Eye (tissue), 1 donor: Measurements from ENCODE around the gene SLC4A1.
"Not testable (repeated sequence)": the region's sequence is repeated elsewhere in the genome, so short reads cannot be mapped to it uniquely, and the experiment has no call there.

ENCODE experiments used
- DNase-seq: peaks from one replicate; pipeline ENCODE4 v3.0.0-alpha.2; 2015

SLC4A1 gene

DNA sequence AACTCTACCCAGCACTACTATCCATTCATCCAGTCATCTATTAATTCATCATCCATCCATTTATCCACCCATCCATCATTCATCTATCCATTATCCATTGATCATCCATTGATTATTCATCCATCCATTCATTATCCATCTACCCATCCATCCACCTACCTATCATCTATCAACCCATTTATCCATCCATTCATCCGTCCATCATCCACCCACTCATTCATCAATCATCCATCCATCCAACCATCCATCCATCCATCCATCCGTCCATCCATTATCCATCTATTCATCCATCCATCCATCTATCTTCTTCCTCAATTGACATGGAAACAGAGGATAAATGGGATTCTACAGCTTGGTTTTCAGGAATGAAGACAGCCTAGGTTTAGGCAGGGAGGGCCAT is 12.0 kb downstream of the SLC4A1 start:
- DNase-seq, result no peak

GRCh38 chr17:44254361-44255095 is 13.4 kb downstream of the SLC4A1 start:
- no peak for DNase-seq

- DNase-seq, result no peak
Observed at GRCh38 chr17:44253006-44253405, 14.9 kb downstream of the SLC4A1 start.

- DNase-seq, result no peak
Observed at GRCh38 chr17:44251062-44251461, 16.9 kb downstream of the SLC4A1 start.

GRCh38 chr17:44249501-44250246 is 18.3 kb downstream of the SLC4A1 start:
- no peak for DNase-seq

DNA sequence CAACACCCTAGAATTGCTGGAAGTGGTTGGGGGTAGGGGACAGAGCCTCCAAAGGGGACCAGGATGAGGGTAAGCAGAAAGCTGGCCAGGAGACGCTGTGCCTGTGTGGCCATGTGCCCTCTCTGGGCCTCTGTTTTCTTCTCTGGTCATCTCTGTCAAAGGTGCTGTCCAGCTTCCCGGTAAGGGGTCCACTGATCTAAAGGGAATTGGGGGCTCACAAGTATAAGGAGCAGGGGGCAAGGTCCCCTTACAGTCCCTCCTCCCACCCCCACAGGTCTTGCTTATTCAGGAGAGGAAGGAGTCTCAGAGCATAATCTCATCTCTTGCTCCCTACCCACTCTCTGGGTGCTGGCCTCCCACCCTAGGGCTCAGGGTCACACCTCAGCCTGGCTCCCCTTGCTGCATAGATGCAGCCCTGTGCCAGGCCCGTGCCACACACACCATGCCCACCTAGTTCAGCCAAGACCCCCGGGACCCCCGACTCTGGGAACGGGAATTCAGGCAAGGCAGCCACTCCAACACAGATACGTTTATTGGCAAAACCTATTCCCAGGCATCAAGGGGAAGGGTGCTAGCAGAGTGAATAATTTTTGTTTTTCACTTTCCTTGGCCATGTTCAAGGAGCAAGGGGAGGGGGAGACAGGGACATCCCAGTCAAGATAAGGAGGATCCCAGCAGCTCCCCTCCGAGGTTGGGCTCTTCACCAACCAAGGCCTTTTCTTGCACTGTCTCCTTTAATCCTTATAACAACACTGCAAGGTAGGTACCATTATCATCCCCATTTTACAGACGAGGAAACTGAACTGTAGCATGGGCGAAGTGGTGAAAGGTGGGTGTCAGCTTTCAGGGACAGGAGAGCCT is 19.8 kb downstream of the SLC4A1 start:
- no peak for DNase-seq

- DNase-seq, result no peak
Observed at GRCh38 chr17:44247440-44247841, 20.5 kb downstream of the SLC4A1 start.

GRCh38 chr17:44241106-44241624 is 26.8 kb downstream of the SLC4A1 start:
- no peak for DNase-seq

DNA sequence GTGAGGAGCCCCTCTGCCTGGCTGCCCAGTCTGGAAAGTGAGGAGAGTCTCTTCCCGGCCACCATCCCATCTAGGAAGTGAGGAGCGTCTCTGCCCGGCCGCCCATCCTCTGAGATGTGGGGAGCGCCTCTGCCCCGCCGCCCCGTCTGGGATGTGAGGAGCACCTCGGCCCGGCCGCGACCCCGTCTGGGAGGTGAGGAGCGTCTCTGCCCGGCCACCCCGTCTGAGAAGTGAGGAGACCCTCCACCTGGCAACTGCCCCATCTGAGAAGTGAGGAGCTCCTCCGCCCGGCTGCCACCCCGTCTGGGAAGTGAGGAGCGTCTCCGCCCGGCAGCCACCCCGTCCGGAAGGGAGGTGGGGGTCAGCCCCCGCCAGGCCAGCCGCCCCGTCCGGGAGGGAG is 30.0 kb downstream of the SLC4A1 start:
- not testable (repeated sequence) for DNase-seq

DNA sequence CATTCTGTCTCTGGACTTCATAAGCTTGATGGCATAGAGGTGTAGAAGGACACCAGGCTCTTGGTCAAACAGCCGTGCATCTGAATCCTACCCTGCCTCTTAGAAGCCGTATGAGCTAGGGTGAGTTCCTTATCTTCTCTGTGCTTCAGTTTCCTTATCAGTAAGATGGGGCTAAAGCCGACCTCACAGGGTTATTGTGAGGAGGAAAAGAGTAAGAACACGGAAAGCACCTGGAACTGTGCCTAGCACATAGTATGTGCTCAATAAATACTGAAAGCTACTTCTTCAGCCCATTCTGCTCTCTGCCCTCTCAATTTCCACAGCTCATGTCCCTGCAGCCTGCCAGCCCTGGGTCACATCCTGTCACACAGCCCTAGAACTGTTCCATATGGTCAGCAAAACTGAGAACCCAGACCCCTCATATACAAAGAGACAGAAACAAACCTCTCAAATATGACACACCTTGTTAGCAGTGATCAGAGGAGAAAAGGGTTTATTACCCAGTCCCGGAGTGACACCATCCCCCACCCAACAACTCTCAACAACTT is 31.4 kb downstream of the SLC4A1 start:
- DNase-seq, result no peak

DNA sequence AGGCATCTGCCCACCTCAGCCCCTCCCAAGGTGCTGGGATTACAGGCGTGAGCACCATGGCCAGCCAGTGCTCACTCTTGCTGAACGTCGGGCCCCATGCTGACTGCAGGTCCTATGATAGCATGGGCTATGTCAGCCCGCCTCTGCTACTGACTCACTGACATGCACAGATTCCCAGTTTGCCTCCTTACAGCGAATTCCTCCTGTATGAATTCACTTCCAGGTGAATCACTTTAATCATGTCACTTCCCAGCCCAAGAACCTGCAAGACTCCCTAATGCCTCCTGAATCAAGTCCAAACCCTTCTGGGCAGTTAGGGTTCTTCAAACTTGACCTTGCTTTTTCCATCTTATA is 32.4 kb downstream of the SLC4A1 start:
- DNase-seq, result no peak

DNA sequence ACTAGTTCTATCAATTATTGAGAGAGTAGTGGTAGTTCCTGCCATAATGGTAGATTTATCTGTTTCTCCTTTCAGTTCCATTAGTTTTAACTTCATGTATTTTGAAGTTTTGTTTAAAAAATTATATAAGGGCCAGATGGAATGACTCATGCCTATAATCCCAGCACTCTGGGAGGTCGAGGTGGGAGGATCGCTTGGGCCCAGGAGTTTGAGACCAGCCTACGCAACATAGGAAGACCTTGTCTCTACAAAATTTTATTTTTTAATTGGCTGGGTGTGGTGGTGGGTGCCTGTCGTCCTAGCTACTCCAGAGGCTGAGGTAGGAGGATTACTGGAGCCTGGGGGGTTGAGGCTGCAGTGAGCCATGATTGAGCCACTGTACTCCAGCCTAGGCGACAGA is 34.4 kb downstream of the SLC4A1 start:
- no peak for DNase-seq

GRCh38 chr17:44232061-44232460 is 35.9 kb downstream of the SLC4A1 start:
- no peak for DNase-seq

- DNase-seq, result no peak
Observed at GRCh38 chr17:44230140-44230539, 37.8 kb downstream of the SLC4A1 start.

DNA sequence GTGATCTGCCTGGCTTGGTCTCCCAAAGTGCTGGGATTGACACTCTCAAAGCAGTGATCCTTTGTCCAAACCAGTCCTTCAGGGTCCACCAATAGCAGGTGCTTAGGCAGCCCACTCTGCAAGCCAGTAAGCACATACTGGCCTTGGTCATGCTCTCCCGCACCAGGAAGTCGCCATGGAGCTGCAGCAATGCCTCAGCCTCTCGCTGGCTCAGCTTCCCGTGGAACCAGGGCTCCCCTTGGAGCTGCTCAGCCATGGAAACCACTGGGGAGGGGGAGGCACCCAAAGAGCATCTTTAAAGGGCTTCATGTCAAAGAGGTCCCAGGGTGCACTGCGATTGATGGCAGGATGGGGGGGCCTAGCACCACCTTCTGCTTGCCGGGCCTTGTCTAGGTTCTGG is 38.8 kb downstream of the SLC4A1 start:
- no peak for DNase-seq

- DNase-seq, result no peak
Observed at GRCh38 chr17:44223541-44224071, 44.3 kb downstream of the SLC4A1 start.

DNA sequence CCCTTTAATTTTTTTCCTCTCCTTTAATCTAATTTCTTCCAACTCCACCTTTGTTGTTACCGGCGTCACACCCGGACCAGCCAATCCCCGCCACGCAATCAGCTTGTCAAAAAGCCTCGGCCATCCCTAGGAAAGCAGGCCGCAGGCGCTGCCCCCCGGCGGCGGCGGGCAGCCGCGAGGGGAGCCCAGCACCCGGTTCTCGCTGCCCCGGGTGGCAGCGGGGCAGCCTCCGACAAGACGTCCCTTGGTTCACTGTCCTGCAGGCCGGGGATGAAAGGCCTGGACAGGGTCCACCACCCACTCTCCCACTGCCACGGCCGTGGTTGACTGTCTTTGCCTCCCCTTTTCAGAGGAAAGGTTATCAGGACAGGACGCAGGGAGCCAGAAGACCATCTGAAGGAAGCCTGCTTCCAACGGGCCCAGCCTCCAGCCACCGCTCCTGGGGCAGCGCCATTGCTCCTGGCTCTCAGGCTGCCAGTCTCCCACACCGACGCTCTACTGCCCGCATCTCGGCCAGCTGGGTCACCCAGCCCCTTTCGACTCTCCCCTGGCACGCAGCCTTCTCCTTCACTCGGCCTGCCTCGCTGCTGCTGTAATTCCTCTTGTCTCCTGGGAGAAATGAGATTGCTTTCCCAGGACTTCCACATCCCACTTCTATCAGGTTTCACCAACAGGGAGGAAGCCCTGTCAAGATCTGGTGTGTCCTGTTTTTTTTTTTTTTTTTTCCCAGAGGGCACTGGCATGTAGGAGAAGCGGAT is 45.6 kb downstream of the SLC4A1 start:
- DNase-seq, result peak; percentile 85

- no peak for DNase-seq
Observed at GRCh38 chr17:44221862-44222111, 46.1 kb downstream of the SLC4A1 start.

- peak; percentile 93 for DNase-seq
Observed at GRCh38 chr17:44221084-44221861, 46.7 kb downstream of the SLC4A1 start.

DNA sequence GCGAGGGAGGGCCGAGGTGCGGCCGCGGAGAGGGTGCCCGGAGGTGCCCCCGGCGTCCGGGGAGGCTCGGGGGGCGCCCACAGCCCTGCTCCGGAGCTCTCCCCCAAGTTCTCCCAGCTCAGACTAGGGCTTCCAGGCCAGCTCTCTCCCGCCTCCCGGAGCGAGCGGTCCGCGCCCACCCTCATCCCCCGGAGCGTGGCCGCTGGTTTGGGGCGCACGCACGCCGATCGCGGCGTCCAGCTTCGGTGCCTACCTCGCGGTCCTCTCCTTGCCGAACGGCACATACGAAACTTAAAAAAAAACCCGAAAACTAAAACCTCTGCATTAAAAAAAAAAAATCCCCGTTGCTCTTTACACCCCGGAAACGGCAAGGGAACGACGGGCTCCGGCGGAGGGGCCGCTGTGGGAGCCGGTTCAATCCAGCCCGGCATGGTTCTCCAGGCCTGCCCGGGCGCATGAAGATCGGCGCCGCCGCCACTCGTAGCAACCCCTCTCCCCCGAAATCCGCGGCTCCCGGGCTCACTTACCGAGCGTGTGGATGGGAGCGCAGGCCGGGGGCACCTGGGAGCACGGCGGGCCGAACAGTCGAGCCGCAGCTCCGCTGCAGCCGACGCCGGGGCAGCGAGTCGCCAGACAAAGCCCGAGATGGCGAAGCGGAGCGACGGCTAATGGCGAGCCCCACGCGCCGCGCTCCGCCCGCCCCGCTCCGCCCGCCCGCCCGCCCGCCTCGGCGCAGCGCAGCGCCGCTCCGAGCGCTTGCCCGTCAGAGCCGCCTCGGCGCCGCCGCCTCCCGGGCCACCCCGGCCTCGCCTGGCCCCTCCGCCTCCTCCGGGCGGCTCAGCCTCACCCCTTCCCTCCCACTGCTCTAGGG is 47.5 kb downstream of the SLC4A1 start:
- DNase-seq, result peak; percentile 80
